Bronchial epithelial cell (primary cell): ENCODE data around the gene RFTN2. TPM values are rescaled to one million over a fixed set of nuclear protein-coding genes. Genes with fewer than 3 reads are reported as not detected.

Experiments used
- DNase-seq: peaks from one replicate; pipeline ENCODE4 v3.0.0-alpha.2; 2010; ENCODE audit warnings: low read depth
- FAIRE-seq: peaks from 2 replicates; lab custom pipeline; 2011; peaks lifted over from hg19 to GRCh38; lab: Jason Lieb, UNC
- H3K27me3 ChIP-seq: 2 replicates; pipeline ENCODE4 v1.5.1; 2011; ENCODE audit warnings: low read length; ENCODE audit not compliant: control insufficient read depth, insufficient read depth
- H3K36me3 ChIP-seq: 2 replicates; pipeline ENCODE4 v1.5.1; 2011; ENCODE audit warnings: low read length; ENCODE audit not compliant: control insufficient read depth, insufficient read depth
- H3K4me3 ChIP-seq: 2 replicates; pipeline ENCODE4 v1.5.1; 2011; ENCODE audit warnings: mild to moderate bottlenecking, low read depth, low read length, control low read depth
- CTCF ChIP-seq: IDR thresholded peaks from 2 replicates; pipeline ENCODE4 v1.5.1; 2011; ENCODE audit warnings: mild to moderate bottlenecking, moderate library complexity, low read length, control low read depth, inconsistent platforms; ENCODE audit not compliant: insufficient read depth, severe bottlenecking
- total RNA-seq: library from RNA; depleted of rRNA; stranded (reverse); fragments of >200 nt; gene quantifications from 2 replicates; pipeline ENCODE4 v1.2.1, GENCODE V29; 2014

The RFTN2 gene
- total RNA-seq, 1 donor from 2014 or later, result under 0.01 TPM

GRCh38 chr2:197675711-197676188, 363 bp upstream of the RFTN2 start:
- DNase-seq (no peak), FAIRE-seq (no peak)
- H3K27me3 ChIP-seq, result no peaks in the 10 kb centered on the region
- no peak for TF ChIP-seq CTCF
- no peaks in the 10 kb centered on the region for H3K36me3 ChIP-seq
- H3K4me3 ChIP-seq, result no peak overlapping the region

- no peak for FAIRE-seq
- no peak overlapping the region for H3K4me3 ChIP-seq
- no peak for DNase-seq
- no peaks in the 10 kb centered on the region for H3K36me3 ChIP-seq
- no peak for TF ChIP-seq CTCF
- no peaks in the 10 kb centered on the region for H3K27me3 ChIP-seq
Observed at GRCh38 chr2:197674591-197674990, 796 bp downstream of the RFTN2 start.

- Histone ChIP-seq H3K4me3 (no peak overlapping the region), H3K36me3 (no peaks in the 10 kb centered on the region), H3K27me3 (no peaks in the 10 kb centered on the region)
- no peak for FAIRE-seq
- no peak for DNase-seq
- no peak for TF ChIP-seq CTCF
Observed at GRCh38 chr2:197674060-197674459, 1.3 kb downstream of the RFTN2 start.

- Histone ChIP-seq H3K36me3 (no peaks in the 10 kb centered on the region), H3K4me3 (no peak overlapping the region), H3K27me3 (no peaks in the 10 kb centered on the region)
- TF ChIP-seq CTCF, result no peak
- DNase-seq (no peak), FAIRE-seq (no peak)
Observed at GRCh38 chr2:197673606-197674005, 1.8 kb downstream of the RFTN2 start.

- DNase-seq (no peak), FAIRE-seq (no peak)
- Histone ChIP-seq H3K36me3 (no peaks in the 10 kb centered on the region), H3K4me3 (no peak overlapping the region), H3K27me3 (no peaks in the 10 kb centered on the region)
- no peak for TF ChIP-seq CTCF
Observed at GRCh38 chr2:197673106-197673505, 2.3 kb downstream of the RFTN2 start.

- no peak overlapping the region for H3K4me3 ChIP-seq
- FAIRE-seq, result no peak
- DNase-seq, result no peak
- no peaks in the 10 kb centered on the region for H3K36me3 ChIP-seq
- no peak for TF ChIP-seq CTCF
- H3K27me3 ChIP-seq, result no peaks in the 10 kb centered on the region
Observed at GRCh38 chr2:197672371-197672893, 3.0 kb downstream of the RFTN2 start.
